ENCODE data around the gene SLC37A1.

Gene SLC37A1

DNA sequence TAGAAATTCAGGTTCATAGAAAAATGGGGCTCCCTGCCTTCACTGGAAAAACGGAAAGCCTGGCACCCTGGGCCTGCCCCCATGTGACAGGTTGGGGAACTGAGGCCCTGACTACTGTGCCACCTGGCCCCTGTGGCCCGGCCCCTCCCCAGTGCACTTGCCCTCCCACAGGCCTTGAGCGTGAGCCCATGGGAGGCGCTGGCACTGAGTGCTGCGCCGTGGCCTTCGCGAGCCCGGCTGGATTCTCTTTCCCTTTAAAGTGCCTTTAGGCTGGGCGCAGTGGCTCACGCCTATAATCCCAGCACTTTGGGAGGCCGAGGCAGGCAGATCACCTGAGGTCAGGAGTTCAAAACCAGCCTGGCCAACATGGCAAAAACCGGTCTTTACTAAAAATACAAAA lies 45.7 kb downstream of the SLC37A1 start:
- Histone ChIP-seq H3K9me3 (ENCODE audit: severe bottlenecking) (no peaks in the 10 kb centered on the region), H3K4me3 (ENCODE audit: low read depth, low read length) (no peak overlapping the region), H3K27me3 (ENCODE audit: insufficient read depth, low read depth, severe bottlenecking) (no peaks in the 10 kb centered on the region), H3K36me3 (no peaks in the 10 kb centered on the region), H3K27ac (no peak overlapping the region)
- TF ChIP-seq, protein P1, sequence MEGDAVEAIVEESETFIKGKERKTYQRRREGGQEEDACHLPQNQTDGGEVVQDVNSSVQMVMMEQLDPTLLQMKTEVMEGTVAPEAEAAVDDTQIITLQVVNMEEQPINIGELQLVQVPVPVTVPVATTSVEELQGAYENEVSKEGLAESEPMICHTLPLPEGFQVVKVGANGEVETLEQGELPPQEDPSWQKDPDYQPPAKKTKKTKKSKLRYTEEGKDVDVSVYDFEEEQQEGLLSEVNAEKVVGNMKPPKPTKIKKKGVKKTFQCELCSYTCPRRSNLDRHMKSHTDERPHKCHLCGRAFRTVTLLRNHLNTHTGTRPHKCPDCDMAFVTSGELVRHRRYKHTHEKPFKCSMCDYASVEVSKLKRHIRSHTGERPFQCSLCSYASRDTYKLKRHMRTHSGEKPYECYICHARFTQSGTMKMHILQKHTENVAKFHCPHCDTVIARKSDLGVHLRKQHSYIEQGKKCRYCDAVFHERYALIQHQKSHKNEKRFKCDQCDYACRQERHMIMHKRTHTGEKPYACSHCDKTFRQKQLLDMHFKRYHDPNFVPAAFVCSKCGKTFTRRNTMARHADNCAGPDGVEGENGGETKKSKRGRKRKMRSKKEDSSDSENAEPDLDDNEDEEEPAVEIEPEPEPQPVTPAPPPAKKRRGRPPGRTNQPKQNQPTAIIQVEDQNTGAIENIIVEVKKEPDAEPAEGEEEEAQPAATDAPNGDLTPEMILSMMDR (IDR thresholded peaks at IDR 0.05; ENCODE audit: low read depth, low read length) = no peak
- peak; percentile 4 for DNase-seq

DNA sequence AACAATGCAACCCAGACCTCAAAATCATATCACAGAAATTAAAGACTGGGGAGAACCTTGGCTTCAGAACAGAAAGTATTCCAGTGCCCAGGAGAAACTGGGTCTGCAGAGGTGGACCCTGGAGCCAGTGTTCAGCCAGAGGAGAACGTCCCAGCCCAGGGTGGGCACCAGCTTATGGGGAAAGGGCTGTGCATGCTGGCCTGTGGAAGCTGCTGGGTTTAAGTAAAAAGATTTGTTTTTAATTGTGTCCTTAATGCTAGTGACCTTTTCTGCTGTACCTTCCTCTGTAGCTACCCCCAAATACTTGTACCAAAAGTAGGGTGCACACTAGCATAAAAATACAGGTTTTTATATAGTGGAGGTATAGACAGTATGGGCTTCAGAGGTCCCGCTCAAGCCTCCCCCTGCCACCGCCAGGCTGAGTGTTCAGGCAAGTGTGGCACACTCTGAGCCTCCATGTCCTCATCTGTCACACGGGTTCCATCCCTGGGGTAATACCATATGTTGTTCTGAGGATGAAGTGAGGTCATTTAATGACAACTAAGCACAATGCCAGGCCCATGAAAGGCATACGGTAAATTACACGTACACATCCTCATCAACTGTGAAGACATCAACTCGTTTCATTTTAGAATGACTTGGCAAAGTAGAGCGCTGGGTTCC lies 47.0 kb downstream of the SLC37A1 start:
- Histone ChIP-seq H3K27me3 (ENCODE audit: insufficient read depth, low read depth, severe bottlenecking) (no peaks in the 10 kb centered on the region), H3K9me3 (ENCODE audit: severe bottlenecking) (no peaks in the 10 kb centered on the region), H3K27ac (peak overlapping the region; percentile 25; the same call in 1 of the 2 replicates), H3K36me3 (no peaks in the 10 kb centered on the region), H3K4me3 (ENCODE audit: low read depth, low read length) (no peak overlapping the region)
- peak; percentile 54 for DNase-seq
- TF ChIP-seq, protein P1 (IDR thresholded peaks at IDR 0.05; ENCODE audit: low read depth, low read length) = no peak

DNA sequence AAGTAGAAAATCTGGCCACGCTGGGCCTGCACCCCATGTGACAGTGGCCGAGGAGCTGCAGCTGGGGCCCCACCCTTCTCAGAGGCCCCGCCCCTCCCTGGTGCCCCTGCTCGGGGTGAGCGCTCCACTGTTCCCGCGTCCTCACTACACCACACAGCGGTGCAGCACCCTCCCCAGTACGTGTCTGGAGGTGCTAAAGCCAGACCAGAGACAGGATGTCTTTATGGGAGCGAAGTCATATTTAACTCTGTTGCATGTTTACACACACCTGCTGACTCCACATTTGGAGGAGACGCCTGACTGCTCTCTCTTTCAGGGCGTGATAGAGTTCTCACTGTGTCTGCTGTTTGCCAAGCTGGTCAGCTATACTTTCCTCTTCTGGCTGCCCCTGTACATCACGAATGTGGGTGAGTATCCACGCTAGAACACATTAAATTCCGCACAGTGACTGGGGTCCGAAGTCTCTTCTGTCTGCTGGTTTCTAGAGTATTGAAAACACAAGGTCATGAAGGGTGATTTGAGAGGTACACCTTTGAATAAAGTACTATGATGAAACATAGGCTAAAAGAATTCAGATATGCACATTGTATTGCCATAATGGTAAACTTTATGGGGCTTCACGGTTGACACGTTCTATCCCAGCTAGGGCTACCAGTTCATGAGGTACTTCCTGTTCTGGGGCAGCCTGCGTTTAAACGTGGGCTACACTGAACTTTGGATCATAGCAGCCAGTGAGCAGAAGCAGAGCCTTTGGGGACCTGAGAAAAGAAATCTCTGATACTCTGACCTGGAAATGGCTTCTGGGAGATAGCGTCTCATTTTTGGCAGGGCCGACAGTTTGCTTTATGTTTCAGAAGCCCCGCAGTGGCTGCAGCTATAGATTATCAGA lies 48.4 kb downstream of the SLC37A1 start:
- no peak overlapping the region for H3K4me3 ChIP-seq (ENCODE audit: low read depth, low read length)
- no peaks in the 10 kb centered on the region for H3K36me3 ChIP-seq
- DNase-seq = no peak
- no peaks in the 10 kb centered on the region for H3K27me3 ChIP-seq (ENCODE audit: insufficient read depth, low read depth, severe bottlenecking)
- H3K27ac ChIP-seq = no peak overlapping the region
- no peaks in the 10 kb centered on the region for H3K9me3 ChIP-seq (ENCODE audit: severe bottlenecking)
- TF ChIP-seq, protein P1 (IDR thresholded peaks at IDR 0.05; ENCODE audit: low read depth, low read length) = no peak

DNA sequence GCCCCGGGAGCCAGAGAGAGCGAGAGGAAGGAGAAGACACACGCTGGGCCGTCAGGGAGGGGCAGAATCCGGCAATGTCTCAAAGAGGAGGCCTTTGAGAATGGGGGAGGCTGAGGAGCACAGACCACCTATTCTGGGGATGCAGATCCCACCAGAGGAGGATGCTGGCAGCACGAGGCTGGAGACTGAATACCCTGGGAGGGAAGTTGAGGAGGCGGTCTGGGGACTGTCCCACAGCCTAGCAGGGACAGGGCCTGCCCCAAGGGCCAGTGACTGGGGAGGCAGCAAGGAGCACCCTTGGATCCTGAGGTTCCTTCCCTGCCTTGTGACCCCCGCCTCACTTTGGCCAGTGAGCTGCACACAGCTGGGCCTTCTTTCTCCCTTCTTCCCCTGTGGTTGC lies 49.2 kb downstream of the SLC37A1 start:
- H3K9me3 ChIP-seq (ENCODE audit: severe bottlenecking) = no peaks in the 10 kb centered on the region
- TF ChIP-seq, protein P1 (IDR thresholded peaks at IDR 0.05; ENCODE audit: low read depth, low read length) = no peak
- no peaks in the 10 kb centered on the region for H3K27me3 ChIP-seq (ENCODE audit: insufficient read depth, low read depth, severe bottlenecking)
- no peak overlapping the region for H3K27ac ChIP-seq
- no peak overlapping the region for H3K4me3 ChIP-seq (ENCODE audit: low read depth, low read length)
- DNase-seq = peak; percentile 4
- no peaks in the 10 kb centered on the region for H3K36me3 ChIP-seq

DNA sequence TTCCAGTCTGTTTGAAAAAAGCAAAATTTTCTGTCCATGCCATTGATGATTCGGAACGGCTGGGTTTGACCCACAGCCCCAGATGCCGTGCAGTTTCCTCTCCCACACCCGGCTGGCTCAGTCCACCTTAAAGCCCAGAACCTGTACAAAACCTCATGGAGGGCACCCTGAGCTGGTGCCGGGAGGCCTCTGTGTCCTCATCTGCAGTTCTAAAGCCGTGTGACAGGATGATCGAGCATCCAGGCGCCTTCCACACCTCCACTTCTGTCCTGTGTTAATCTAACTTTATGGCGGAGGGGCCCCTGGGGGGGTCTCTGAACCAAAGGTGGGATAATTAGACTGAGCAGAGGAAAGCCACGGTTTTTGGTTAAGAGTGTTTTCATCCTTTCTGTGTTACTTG lies 49.6 kb downstream of the SLC37A1 start:
- TF ChIP-seq, protein P1 (IDR thresholded peaks at IDR 0.05; ENCODE audit: low read depth, low read length) = no peak
- Histone ChIP-seq H3K27me3 (ENCODE audit: insufficient read depth, low read depth, severe bottlenecking) (no peaks in the 10 kb centered on the region), H3K9me3 (ENCODE audit: severe bottlenecking) (no peaks in the 10 kb centered on the region), H3K36me3 (no peaks in the 10 kb centered on the region), H3K27ac (no peak overlapping the region), H3K4me3 (ENCODE audit: low read depth, low read length) (no peak overlapping the region)
- peak; percentile 4 for DNase-seq
